Stimulated activated CD8-positive, alpha-beta memory T cell treated with anti-CD3 and anti-CD28 coated beads, Interleukin-2, amount 100 ng/mL, for 48 hours (primary cell): ENCODE data around the gene WBP1.
"Not testable (repeated sequence)": the region's sequence is repeated elsewhere in the genome, so short reads cannot be mapped to it uniquely, and the experiment has no call there.

ENCODE experiments used
- DNase-seq, 2 donors: peaks; one replicate each; pipeline ENCODE4 v3.0.0-alpha.2; 2020; ENCODE audit warnings: low read depth in 2 of 2

WBP1 gene

DNA sequence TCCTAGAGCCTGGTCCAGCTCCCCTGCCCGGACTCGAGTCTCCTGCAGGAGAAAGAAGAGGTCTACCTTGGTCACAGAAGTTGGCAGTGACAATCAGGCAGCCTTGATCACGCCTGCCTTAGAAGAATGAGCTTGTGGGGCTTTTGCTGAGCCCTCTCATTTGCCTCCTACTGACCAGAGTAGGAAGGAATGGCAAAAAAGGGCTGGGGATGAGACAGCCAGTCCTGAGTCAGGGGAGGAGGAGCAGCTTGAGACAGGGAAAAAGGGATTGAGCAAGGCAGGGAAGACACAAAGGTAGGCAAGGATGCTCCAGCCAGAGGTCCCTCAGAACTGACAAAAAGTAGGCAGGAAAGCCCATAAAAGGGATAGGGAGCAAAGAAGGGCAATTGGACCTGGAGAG is 30.7 kb upstream of the WBP1 start:
- no peak for DNase-seq

GRCh38 chr2:74428675-74429074 is 29.6 kb upstream of the WBP1 start:
- no peak for DNase-seq

DNA sequence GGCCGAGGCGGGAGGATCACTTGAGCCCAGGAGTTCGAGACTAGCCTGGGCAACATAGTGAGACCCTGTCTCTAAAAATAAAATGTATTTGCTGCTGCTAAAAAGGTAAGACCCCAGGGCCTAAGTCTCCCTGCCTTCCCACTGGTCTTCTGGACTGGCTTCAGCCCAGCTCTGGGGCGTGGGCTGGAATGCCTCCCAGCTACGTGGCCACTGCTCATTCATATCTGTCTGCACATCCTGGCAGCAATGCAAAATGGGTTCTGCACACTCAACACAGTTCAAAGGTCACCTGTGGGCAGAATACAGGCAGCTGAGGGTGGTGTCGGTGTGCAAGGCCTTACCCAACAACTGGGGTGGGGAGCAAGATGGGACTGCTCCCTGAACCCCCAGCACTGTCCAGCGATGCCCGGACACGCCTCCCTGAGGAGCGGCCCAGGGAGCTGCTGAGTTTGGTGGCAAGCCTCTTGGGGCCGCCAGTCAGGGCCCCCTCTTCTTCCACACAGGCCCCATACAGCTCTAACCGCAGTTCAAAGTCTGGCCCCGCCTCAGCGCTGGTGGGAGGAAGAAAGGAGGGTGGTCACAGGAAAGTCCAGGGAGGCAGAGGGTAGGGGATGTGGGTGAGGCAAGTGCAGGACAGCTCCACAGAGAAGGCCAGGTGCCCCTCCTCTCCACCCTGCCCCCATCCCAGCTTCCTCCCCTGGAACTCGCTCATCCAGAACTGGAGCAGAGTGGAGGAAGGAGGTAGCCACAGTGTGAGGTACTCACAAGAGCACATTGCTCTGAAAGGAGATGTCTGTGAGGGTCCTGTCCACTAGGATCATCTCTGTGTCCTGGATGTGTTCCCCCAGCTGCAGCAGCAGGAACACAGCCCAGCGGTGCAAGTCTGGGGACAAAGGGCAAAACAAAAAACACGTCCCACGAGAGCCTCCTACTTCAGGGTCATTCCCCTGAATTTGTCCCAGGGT is 28.5 kb upstream of the WBP1 start:
- no peak for DNase-seq

DNA sequence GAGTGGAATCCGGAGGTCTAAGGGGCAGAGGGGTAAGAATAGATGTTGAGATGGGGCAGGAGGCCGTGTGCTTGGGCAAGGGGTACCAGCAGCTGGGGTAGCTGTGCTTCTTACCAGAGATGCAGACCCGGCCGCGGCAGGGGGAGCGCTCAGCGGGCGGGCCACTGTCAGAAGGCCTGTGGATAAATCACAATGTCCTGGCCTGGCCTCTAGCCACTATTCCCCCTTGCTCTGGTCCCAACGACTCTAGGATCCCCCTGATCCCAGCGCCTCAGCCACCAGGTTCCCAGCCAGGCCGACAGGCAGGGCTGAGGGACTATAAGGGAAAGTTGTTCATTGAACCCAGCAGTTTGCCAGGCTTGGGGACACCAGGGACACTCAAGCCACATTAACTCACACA is 27.7 kb upstream of the WBP1 start:
- no peak for DNase-seq

- no peak for DNase-seq
Observed at GRCh38 chr2:74436111-74436805, 22.0 kb upstream of the WBP1 start.

DNA sequence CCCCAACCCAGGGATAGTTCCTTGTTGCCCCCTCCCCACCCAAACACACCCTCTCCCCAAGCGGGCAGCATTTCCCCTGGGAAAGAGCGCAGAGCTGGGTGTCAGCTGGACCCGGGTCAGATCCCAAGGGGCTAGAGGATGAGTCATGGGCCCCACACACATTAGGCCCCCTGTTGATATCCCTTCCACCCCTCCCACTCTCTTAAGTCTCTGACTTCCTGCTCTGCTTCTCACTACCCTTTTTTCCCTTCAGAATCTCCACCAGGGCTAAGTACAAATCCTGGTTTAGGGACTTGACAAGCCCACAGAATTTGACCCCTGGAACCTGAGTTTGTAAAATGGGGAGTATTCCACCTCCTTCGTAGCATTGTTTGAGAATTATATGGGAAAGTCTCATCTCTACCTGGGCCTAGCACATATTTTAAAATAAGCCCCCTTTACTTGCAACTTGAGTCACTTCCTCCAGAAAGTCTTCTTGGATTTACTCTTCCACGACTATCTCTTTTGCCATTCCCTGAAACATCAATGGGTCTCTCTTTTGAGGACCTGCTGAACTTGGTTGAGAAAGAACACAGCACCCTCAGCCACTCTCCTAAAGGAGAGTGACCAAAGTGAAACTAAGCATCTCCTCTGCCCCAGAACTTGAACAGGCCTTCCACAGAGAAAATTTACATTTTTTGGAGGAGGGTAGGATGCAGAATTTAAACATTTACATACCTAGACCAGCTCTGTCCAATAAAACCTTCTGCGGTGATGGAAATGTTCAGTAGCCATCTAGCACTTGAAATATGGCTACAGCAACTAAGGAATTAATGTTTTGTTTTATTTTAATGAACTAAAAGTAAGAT is 21.2 kb upstream of the WBP1 start:
- no peak for DNase-seq

DNA sequence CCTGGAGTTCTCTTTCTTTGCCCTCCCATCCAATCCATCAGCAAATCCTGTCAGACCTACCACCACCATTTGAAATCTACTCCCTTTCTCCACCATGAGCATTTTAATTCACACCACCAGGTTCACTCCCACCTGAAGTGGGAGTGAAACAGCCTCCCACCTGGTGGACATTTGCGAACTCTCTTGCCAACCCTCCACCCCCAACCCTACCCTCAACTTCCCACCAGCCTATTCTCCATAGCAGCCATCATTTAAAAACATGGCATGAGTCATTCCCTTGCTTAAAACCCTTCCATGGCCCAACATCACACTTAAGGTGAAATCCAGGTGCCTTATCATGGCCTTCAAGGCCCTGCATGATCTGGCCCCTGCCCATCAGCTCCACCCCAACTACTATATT is 20.0 kb upstream of the WBP1 start:
- DNase-seq = no peak

- no peak for DNase-seq
Observed at GRCh38 chr2:74439373-74439772, 18.9 kb upstream of the WBP1 start.

- DNase-seq = no peak
Observed at GRCh38 chr2:74439803-74440377, 18.3 kb upstream of the WBP1 start.

GRCh38 chr2:74440378-74441169 is 17.7 kb upstream of the WBP1 start:
- DNase-seq = peak in 1 of 2 donors; percentile 41

DNA sequence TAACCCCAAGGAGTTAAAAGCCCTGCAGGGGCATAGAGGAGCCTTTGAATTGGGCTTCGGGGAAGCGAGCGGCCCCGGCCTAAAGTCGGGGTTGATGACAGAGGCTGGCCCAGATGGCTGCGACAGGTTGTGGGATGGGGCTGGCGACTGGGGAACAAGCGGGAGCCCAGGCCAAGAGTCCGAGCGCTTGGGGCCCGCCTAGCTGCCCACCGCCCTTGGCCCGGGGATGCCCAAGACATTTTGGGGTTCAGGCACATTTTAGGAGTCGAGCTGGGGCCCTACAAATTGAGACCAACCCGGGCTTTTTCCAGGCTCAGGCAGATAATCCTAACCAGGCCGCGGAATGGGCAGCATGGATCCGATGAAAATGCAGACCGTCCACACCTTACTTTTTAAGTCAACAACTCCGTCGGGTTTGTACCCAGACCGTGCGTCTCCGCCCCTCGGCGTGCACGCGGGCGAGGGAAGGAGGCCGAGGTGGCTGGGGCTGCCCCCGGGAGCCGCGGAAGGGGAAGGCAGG is 17.0 kb upstream of the WBP1 start:
- DNase-seq = no peak

DNA sequence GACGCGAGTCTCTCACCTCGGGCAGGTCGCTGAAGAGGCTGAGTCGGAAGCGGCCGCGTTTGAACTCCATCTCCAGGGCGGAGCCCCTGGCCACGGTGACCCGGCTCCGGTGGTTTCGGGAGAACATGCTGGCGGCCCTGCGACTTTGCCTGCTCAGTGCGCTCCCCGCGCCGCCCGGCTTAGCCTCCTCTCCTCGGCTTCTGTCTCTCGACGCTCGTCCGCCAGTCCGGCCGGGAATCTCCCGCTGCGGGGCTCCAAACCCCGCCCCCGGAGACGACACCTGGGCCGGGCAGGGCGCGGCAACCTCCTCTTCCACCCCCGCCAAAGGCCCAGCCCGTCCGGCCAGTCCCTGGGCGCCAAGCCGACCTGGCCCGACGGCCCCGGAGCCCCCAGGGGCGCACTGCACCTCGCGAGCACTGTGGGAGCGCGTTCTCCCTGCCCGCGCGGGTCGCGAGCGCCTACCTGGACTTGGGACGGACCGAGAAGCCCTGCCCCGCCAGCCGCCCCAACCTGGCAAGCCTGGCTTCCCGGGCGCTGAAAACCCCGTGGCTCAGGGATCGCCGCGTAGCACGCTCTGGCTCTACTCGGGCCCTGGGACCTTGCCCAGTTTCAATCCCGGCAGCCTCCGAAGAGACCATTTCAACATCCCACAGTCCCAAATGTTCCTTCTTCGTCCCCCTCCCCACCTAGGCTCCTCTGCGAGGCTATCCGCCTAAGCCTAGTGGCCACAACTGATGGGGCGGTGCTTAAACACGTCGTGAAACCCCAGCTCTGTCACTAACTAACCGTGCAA is 16.4 kb upstream of the WBP1 start, which contains the start of gene RTKN:
Gene RTKN, minus strand, starts transcription at position 248 of the 793 bp plus-strand sequence. Its CDS starts 121 bp downstream, at position 127.
- DNase-seq = no peak

- not testable (repeated sequence) for DNase-seq
Observed at GRCh38 chr2:74442483-74443297, 15.5 kb upstream of the WBP1 start.

DNA sequence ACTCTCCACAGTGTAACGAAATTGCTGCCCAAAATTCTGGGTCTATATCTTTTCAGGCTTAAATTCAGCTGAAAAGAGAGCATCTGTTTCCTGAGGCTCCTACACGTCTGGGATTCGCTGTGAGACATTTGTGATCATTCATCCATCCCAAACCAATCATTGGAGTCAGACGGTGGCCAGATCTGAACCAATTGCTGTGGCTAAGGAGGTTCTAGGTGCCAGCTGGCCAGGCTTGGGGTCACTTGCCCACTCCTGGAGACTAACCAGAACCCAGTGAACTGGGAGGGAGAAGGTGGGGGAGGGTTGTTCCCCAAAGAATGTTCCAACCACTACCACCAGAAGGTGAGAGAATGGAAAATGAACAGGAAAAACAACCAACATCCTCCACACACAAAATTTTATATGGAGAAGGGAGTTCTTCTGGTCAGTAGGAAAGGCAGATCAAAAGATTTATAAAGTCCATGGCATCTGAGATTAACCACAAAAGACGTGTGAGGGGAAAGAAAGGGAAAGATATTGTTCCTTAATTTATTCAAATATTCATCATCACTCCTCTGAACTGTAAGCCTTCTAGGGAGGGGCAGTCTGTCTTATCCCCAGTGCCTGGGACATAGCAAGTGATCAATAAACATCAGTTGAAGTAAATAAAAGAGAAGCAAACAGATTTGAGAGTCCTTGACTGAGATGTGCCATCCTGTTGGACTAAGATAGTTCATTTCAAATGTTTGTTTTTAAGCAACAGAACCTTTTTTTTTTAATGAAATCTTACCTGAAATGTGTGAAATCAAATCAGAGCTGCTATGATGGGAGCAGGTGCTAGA is 13.5 kb upstream of the WBP1 start:
- no peak for DNase-seq

DNA sequence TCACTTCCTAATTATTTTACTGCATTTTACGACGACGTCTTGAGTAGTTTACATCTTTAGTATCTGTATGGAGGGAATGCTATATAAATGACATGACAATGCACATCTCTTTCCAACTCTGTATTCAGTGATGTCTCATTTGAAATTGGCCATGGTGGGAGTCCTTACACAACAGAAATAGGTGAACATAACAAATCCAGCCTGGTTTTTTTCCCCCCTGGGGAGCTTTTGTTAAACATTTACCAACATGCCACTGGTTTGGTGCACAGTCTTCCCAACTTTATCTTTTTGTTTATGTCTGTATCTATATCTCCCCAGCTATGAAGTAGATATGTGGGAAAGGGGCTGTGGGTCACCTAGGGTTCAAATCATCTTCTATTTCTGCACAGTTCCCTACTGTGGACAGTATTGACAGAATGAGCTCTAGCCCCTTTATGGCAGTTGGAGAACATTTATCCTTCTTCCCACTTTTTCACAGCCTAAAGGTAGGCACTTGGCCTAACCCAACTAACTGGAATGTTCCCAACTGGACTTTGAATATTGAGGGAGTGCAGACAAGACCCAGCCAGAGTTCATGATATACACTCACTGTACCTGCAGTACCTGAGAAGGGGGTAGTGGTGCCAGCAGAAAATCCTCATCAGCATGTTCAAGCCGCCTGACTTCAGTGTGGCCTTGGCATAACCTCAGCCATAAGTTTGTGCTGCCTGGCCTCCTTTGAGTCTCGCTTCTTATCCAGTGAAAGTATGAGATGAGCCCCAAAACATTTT is 10.8 kb upstream of the WBP1 start:
- no peak for DNase-seq

GRCh38 chr2:74448771-74449170 is 9.5 kb upstream of the WBP1 start:
- no peak for DNase-seq

GRCh38 chr2:74450570-74451190 is 7.6 kb upstream of the WBP1 start:
- DNase-seq = no peak
